Panc1 (cell line): ENCODE results near the gene INS. TPM values are rescaled to one million over a fixed set of nuclear protein-coding genes. Genes with fewer than 3 reads are reported as not detected.
A peak's percentile ranks its signal among the peaks of the same experiment; 100 is the strongest.

Source experiments
- ATAC-seq: fragments of 200-7000 bp; cut with Tn5 transposase; 2 replicates; pipeline ENCODE4 v1.9.1; 2020; ENCODE audit warnings: mild to moderate bottlenecking, moderate library complexity
- BruUV-seq: library from RNA; stranded (reverse); fragments of 400-500 nt; replicated peaks from 2 replicates; lab custom pipeline; 2021; lab: Mats Ljungman, UMichigan
- CTCF ChIA-PET: fragments of 300-600 bp; sonication (Branson Sonifier 250); formaldehyde crosslinking; loops from one replicate; lab custom pipeline; 2022; ENCODE audit warnings: antibody characterized with exemption; lab: Charles Lee
- POLR2A ChIA-PET: fragments of 300-600 bp; sonication (Branson Sonifier 250); formaldehyde crosslinking; loops from one replicate; lab custom pipeline; 2022; ENCODE audit warnings: antibody characterized with exemption; lab: Charles Lee
- DNase-seq: peaks from one replicate; pipeline ENCODE4 v3.0.0-alpha.2; 2010; ENCODE audit warnings: low read depth, low spot score
- H3K27ac ChIP-seq: 2 replicates; pipeline ENCODE4 v1.5.1; 2011; ENCODE audit warnings: mild to moderate bottlenecking, low read length, inconsistent platforms
- H3K27me3 ChIP-seq: fragments of 200-500 bp; sonication (Bioruptor generic); 2 replicates; pipeline ENCODE4 v1.6.0; 2014; ENCODE audit warnings: low read length, inconsistent platforms; ENCODE audit not compliant: control insufficient read depth, insufficient read depth
- H3K36me3 ChIP-seq: fragments of 200-500 bp; sonication (Bioruptor generic); 2 replicates; pipeline ENCODE4 v1.5.1; 2014; ENCODE audit warnings: inconsistent platforms, mild to moderate bottlenecking, low read length, moderate library complexity; ENCODE audit not compliant: control insufficient read depth, insufficient read depth
- H3K4me1 ChIP-seq: 2 replicates; pipeline ENCODE4 v1.5.1; 2011; ENCODE audit warnings: inconsistent platforms, mild to moderate bottlenecking, low read length, moderate library complexity; ENCODE audit not compliant: control insufficient read depth, insufficient read depth
- H3K4me3 ChIP-seq, 2 experiments: 2 replicates each; pipeline ENCODE4 v1.5.1; 2011 to 2012; ENCODE audit warnings: low read depth in 2 of 2, low read length in 2 of 2, mild to moderate bottlenecking in 2 of 2, inconsistent platforms in 1 of 2, moderate library complexity in 1 of 2
- H3K9me3 ChIP-seq: fragments of 200-500 bp; sonication (Bioruptor generic); 2 replicates; pipeline ENCODE4 v1.5.1; 2014; ENCODE audit warnings: low read depth, mild to moderate bottlenecking, inconsistent platforms, low read length, moderate library complexity; ENCODE audit not compliant: control insufficient read depth, insufficient read depth
- POLR2AphosphoS5 ChIP-seq: IDR thresholded peaks from 2 replicates; pipeline ENCODE4 v1.6.1; 2012; ENCODE audit warnings: mild to moderate bottlenecking, low read depth, low read length, moderate library complexity
- SIN3A ChIP-seq: IDR thresholded peaks from 2 replicates; pipeline ENCODE4 v1.6.1; 2012; ENCODE audit warnings: low read depth, mild to moderate bottlenecking, low read length, moderate library complexity, borderline replicate concordance; ENCODE audit not compliant: insufficient read depth
- TCF7L2 ChIP-seq: IDR thresholded peaks from 2 replicates; pipeline ENCODE4 v1.6.1; 2011; ENCODE audit warnings: mild to moderate bottlenecking, low read depth, low read length, inconsistent platforms
- in situ Hi-C: cut with HindIII; loops from 2 replicates; pipeline ENCODE4 v1.10.0; 2016; ENCODE audit warnings: low sequenced_read_pairs, low pct_unique_long_range_greater_than_20kb
- intact Hi-C: fragments of 100-400 bp; cut with micrococcal nuclease; formaldehyde crosslinking; loops from one replicate; pipeline ENCODE4 v1.10.0; 2022; ENCODE audit not compliant: unreplicated experiment
- total RNA-seq: library from RNA; stranded (reverse); gene quantifications from one replicate; pipeline ENCODE4 v1.2.1, GENCODE V29; 2021; ENCODE audit not compliant: unreplicated experiment
- TF ChIP-seq, protein P1 (sequence below): fragments of 450-650 bp; IDR thresholded peaks from 2 replicates; pipeline ENCODE4 v1.5.1; 2017; ENCODE audit warnings: mild to moderate bottlenecking
- TF ChIP-seq, protein P2 (sequence below), 2 experiments: IDR thresholded peaks; 2 replicates each; pipeline ENCODE4 v1.6.1; 2011 to 2012; ENCODE audit warnings: low read depth in 2 of 2, control low read depth in 1 of 2, low read length in 1 of 2, mild to moderate bottlenecking in 1 of 2, moderate library complexity in 1 of 2; ENCODE audit not compliant: insufficient read depth in 1 of 2

Gene INS
- total RNA-seq, 1 experiment from 2014 or later = not detected

DNA sequence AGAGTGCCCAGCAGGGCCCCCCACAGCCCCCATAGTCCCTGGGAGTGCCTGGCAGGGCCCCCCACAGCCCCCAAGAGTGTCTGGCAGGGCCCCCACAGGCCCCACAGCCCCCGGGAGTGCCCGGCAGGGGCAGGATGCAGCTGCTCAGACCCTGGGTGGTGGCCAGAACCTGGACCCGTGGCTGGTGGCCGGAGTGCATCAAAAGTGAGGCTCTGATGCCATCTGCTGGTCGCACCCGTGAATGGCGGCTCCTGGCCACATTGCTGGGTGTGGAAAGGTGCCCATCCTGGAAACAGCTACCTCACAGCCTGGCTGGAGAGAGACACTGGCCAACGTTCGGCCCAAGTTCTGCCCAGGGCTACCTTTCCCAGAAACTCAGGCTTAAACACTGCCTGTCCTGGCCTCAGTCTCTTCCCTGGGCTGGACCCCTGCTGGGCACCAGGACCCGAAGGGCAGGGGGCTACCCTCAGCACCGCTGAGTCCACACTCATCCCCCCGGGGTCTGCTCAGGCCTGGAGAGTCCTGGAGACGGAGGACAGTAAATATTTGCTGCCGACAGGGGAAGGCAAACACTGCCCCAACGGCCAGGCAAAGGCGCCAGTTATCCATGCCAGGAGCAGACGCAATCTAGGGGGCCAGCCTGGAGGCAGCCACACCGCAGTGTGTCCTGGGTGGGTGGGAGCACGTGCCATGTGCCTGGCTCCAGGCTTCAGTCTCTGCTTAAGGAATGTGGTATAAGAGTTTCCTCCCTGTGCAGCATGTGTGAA lies 4.4 kb downstream of the INS start:
- ATAC-seq (peak; percentile 78), DNase-seq (peak; percentile 39)
- 0 out of 4 replicates have a peak overlapping the region, but pooled peaks of 1 of the 2 experiments have one; percentile 14 for H3K4me3 ChIP-seq
- POLR2A ChIA-PET = interaction anchor here (0.6 to 0.8 kb wide), 3 partner anchors 58 to 465 kb away, joined by 3 to 5 read pairs (median 3); no protein-coding TSS in a partner anchor
- H3K36me3 ChIP-seq = no peaks in the 10 kb centered on the region
- H3K27ac ChIP-seq = no peak overlapping the region
- in situ Hi-C loops = no loop called here
- intact Hi-C loops = loop anchor here (5.0 kb wide), 1 partner anchor 284 kb away; no protein-coding TSS in a partner anchor
- peaks cover 11% of the 10 kb centered on the region for H3K4me1 ChIP-seq
- H3K27me3 ChIP-seq = no peaks in the 10 kb centered on the region
- CTCF ChIA-PET = interaction anchor here (0.5 to 2.9 kb wide), 13 partner anchors 8 to 504 kb away, joined by 3 to 21 read pairs (median 4); no protein-coding TSS in a partner anchor
- TF ChIP-seq, protein P1, sequence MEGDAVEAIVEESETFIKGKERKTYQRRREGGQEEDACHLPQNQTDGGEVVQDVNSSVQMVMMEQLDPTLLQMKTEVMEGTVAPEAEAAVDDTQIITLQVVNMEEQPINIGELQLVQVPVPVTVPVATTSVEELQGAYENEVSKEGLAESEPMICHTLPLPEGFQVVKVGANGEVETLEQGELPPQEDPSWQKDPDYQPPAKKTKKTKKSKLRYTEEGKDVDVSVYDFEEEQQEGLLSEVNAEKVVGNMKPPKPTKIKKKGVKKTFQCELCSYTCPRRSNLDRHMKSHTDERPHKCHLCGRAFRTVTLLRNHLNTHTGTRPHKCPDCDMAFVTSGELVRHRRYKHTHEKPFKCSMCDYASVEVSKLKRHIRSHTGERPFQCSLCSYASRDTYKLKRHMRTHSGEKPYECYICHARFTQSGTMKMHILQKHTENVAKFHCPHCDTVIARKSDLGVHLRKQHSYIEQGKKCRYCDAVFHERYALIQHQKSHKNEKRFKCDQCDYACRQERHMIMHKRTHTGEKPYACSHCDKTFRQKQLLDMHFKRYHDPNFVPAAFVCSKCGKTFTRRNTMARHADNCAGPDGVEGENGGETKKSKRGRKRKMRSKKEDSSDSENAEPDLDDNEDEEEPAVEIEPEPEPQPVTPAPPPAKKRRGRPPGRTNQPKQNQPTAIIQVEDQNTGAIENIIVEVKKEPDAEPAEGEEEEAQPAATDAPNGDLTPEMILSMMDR = peak; percentile 98
- TF ChIP-seq, protein P2, sequence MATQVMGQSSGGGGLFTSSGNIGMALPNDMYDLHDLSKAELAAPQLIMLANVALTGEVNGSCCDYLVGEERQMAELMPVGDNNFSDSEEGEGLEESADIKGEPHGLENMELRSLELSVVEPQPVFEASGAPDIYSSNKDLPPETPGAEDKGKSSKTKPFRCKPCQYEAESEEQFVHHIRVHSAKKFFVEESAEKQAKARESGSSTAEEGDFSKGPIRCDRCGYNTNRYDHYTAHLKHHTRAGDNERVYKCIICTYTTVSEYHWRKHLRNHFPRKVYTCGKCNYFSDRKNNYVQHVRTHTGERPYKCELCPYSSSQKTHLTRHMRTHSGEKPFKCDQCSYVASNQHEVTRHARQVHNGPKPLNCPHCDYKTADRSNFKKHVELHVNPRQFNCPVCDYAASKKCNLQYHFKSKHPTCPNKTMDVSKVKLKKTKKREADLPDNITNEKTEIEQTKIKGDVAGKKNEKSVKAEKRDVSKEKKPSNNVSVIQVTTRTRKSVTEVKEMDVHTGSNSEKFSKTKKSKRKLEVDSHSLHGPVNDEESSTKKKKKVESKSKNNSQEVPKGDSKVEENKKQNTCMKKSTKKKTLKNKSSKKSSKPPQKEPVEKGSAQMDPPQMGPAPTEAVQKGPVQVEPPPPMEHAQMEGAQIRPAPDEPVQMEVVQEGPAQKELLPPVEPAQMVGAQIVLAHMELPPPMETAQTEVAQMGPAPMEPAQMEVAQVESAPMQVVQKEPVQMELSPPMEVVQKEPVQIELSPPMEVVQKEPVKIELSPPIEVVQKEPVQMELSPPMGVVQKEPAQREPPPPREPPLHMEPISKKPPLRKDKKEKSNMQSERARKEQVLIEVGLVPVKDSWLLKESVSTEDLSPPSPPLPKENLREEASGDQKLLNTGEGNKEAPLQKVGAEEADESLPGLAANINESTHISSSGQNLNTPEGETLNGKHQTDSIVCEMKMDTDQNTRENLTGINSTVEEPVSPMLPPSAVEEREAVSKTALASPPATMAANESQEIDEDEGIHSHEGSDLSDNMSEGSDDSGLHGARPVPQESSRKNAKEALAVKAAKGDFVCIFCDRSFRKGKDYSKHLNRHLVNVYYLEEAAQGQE (IDR thresholded peaks at IDR 0.05; ENCODE audit: insufficient read depth in 1 of 2, low read depth in 2 of 2, low read length in 1 of 2) = peak in 1 of 2 experiments; percentile 68; a peak in 1 of 4 replicates
- no peak for TF ChIP-seq SIN3A
- H3K9me3 ChIP-seq = no peaks in the 10 kb centered on the region
- no TSS peak for BruUV-seq

DNA sequence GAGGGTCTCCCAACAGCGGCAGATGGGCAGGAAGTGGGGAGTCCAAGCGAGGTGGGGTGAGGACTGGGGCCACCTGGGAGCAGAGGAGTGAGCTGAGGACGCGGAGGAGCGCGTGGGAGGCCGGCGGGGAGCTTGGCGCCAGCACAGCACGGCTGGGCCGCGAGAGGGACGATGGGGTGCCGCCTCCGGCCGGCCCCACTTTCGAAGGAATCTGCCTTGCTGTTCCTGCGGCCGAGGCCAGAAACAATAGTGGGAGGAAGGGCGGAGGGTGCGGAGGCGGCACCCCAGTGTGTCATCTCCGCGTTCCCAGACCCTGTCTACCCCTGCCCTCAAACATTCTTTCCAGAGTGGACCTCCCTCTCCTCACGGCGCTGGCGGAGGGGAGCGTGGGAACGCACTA lies 5.5 kb downstream of the INS start:
- Histone ChIP-seq H3K36me3 (no peaks in the 10 kb centered on the region), H3K9me3 (no peaks in the 10 kb centered on the region), H3K4me1 (peaks cover 16% of the 10 kb centered on the region), H3K27me3 (peaks cover 3% of the 10 kb centered on the region; the same call in 1 of the 2 replicates), H3K4me3 (no peak overlapping the region), H3K27ac (no peak overlapping the region)
- BruUV-seq = no TSS peak
- in situ Hi-C loops (no loop called here), intact Hi-C loops (loop anchor here (5.0 kb wide), 1 partner anchor 283 kb away; no protein-coding TSS in a partner anchor)
- no peak for ATAC-seq
- TF ChIP-seq TCF7L2 (no peak), SIN3A (no peak), POLR2AphosphoS5 (no peak)
- TF ChIP-seq, protein P2 (IDR thresholded peaks at IDR 0.05; ENCODE audit: insufficient read depth in 1 of 2, low read depth in 2 of 2, low read length in 1 of 2) = no peak
- TF ChIP-seq, protein P1 = no peak
- ChIA-PET POLR2A (interaction anchor here (0.5 to 0.6 kb wide), 2 partner anchors 305 to 1003 kb away, joined by 3 read pairs; no protein-coding TSS in a partner anchor), CTCF (interaction anchor here (0.6 to 2.9 kb wide), 11 partner anchors 9 to 503 kb away, joined by 3 to 21 read pairs (median 4); no protein-coding TSS in a partner anchor)
- no peak for DNase-seq
